GM23338 (cell line): ENCODE results near the gene CRIP3. TPM values are rescaled to one million over a fixed set of nuclear protein-coding genes. Genes with fewer than 3 reads are reported as not detected.

ENCODE experiments used
- ATAC-seq: fragments of 200-7000 bp; cut with Tn5 transposase; 3 replicates; pipeline ENCODE4 v1.9.1; 2020
- DNase-seq: peaks from one replicate; pipeline ENCODE4 v3.0.0-alpha.2; 2015; ENCODE audit warnings: low spot score
- H2AFZ ChIP-seq: fragments of 200-600 bp; sonication (generic); 2 replicates; pipeline ENCODE4 v1.8.0; 2016; ENCODE audit warnings: antibody characterized with exemption, mild to moderate bottlenecking, moderate library complexity
- H3F3A ChIP-seq: fragments of 200-600 bp; sonication (generic); replicated peaks from 2 replicates; pipeline ENCODE4 v1.8.0; 2017; ENCODE audit warnings: antibody characterized with exemption, mixed run types, low read depth
- H3K27ac ChIP-seq: fragments of 200-600 bp; sonication (generic); 2 replicates; pipeline ENCODE4 v1.6.1; 2016; ENCODE audit warnings: low read depth
- H3K27me3 ChIP-seq: fragments of 200-600 bp; sonication (generic); 2 replicates; pipeline ENCODE4 v1.8.0; 2016; ENCODE audit warnings: mild to moderate bottlenecking, mixed run types, moderate library complexity; ENCODE audit not compliant: insufficient read depth
- H3K36me3 ChIP-seq: fragments of 200-600 bp; sonication (generic); 2 replicates; pipeline ENCODE4 v1.8.0; 2016; ENCODE audit warnings: mild to moderate bottlenecking; ENCODE audit not compliant: insufficient read depth
- H3K4me1 ChIP-seq: fragments of 200-600 bp; sonication (generic); 2 replicates; pipeline ENCODE4 v1.8.0; 2016; ENCODE audit warnings: mild to moderate bottlenecking, moderate library complexity; ENCODE audit not compliant: insufficient read depth
- H3K4me2 ChIP-seq: fragments of 200-600 bp; sonication (generic); 2 replicates; pipeline ENCODE4 v1.7.1; 2017; ENCODE audit warnings: mixed run types
- H3K4me3 ChIP-seq: fragments of 200-600 bp; sonication (generic); 2 replicates; pipeline ENCODE4 v1.6.1; 2016; ENCODE audit warnings: mixed run types
- H3K79me2 ChIP-seq: fragments of 200-600 bp; sonication (generic); replicated peaks from 2 replicates; pipeline ENCODE4 v1.8.0; 2017; ENCODE audit warnings: mild to moderate bottlenecking; ENCODE audit not compliant: insufficient read depth
- H3K9me2 ChIP-seq: fragments of 200-600 bp; sonication (generic); 2 replicates; pipeline ENCODE4 v1.8.0; 2017; ENCODE audit not compliant: insufficient read depth
- H4K20me1 ChIP-seq: fragments of 200-600 bp; sonication (generic); replicated peaks from 2 replicates; pipeline ENCODE4 v1.8.0; 2017; ENCODE audit warnings: mild to moderate bottlenecking; ENCODE audit not compliant: insufficient read depth
- H3K27ac Mint-ChIP-seq: 2 replicates; pipeline ENCODE4 v1.8.0; 2020; ENCODE audit warnings: inconsistent platforms, mild to moderate bottlenecking, moderate library complexity, mixed read lengths
- H3K27me3 Mint-ChIP-seq: 3 replicates; pipeline ENCODE4 v1.8.0; 2022; ENCODE audit warnings: low read depth, mild to moderate bottlenecking, moderate library complexity, mixed read lengths, inconsistent platforms; ENCODE audit not compliant: insufficient read depth, poor library complexity
- H3K36me3 Mint-ChIP-seq: 3 replicates; pipeline ENCODE4 v1.8.0; 2021; ENCODE audit warnings: low read depth, mild to moderate bottlenecking, inconsistent platforms, moderate library complexity, mixed read lengths
- H3K4me1 Mint-ChIP-seq: 3 replicates; pipeline ENCODE4 v1.8.0; 2020; ENCODE audit warnings: mild to moderate bottlenecking, inconsistent platforms, mixed read lengths
- H3K4me3 Mint-ChIP-seq: 3 replicates; pipeline ENCODE4 v1.8.0; 2021; ENCODE audit warnings: moderate library complexity, mild to moderate bottlenecking, inconsistent platforms, mixed read lengths
- H3K9me3 Mint-ChIP-seq: 3 replicates; pipeline ENCODE4 v1.8.0; 2020; ENCODE audit warnings: moderate library complexity, mild to moderate bottlenecking, inconsistent platforms, mixed read lengths
- CREB1 ChIP-seq: fragments of 250-450 bp; sonication (Bioruptor Pico); IDR thresholded peaks from 2 replicates; pipeline ENCODE4 v1.5.0; 2020; ENCODE audit warnings: low read depth, mild to moderate bottlenecking, moderate library complexity
- CTCF ChIP-seq, 2 experiments: fragments of 200-600 bp in 1 of 2; sonication (generic) in 1 of 2; conservative IDR thresholded peaks; 2 replicates each; pipeline versions ENCODE4 v1.5.1 to v1.6.1; 2016 to 2017; ENCODE audit warnings: antibody characterized with exemption in 2 of 2, low read depth in 2 of 2, mild to moderate bottlenecking in 2 of 2, moderate library complexity in 1 of 2
- EZH2 ChIP-seq: fragments of 200-600 bp; sonication (generic); IDR thresholded peaks from one replicate; pipeline ENCODE4 v1.8.0; 2017; ENCODE audit warnings: antibody characterized with exemption, mild to moderate bottlenecking, low read depth; ENCODE audit not compliant: unreplicated experiment
- EZH2phosphoT487 ChIP-seq: fragments of 200-600 bp; sonication (generic); IDR thresholded peaks from one replicate; pipeline ENCODE4 v1.8.1; 2018; ENCODE audit warnings: antibody characterized with exemption; ENCODE audit not compliant: unreplicated experiment
- JUNB ChIP-seq: IDR thresholded peaks from one replicate; pipeline ENCODE4 v1.6.1; 2016; ENCODE audit warnings: antibody characterized with exemption; ENCODE audit not compliant: unreplicated experiment
- NANOG ChIP-seq: IDR thresholded peaks from 2 replicates; pipeline ENCODE4 v1.6.1; 2016; ENCODE audit warnings: antibody characterized with exemption, borderline replicate concordance
- STAT1 ChIP-seq: IDR thresholded peaks from one replicate; pipeline ENCODE4 v1.6.1; 2016; ENCODE audit warnings: antibody characterized with exemption; ENCODE audit not compliant: unreplicated experiment
- ZNF114 ChIP-seq: fragments of 250-450 bp; sonication (Bioruptor Pico); IDR thresholded peaks from 2 replicates; pipeline ENCODE4 v1.5.0; 2020; ENCODE audit warnings: mild to moderate bottlenecking, moderate library complexity
- ZNF331 ChIP-seq: fragments of 250-450 bp; sonication (Bioruptor Pico); IDR thresholded peaks from 2 replicates; pipeline ENCODE4 v1.5.0; 2020; ENCODE audit warnings: low read depth, mild to moderate bottlenecking, moderate library complexity
- polyA plus RNA-seq: library from polyadenylated mRNA; unstranded; fragments of >200 nt; fragmentation: Nextera tagmentation; extraction: Ambion mirVana; gene quantifications from 2 replicates; pipeline ENCODE4 v1.2.1, GENCODE V29; 2016
- total RNA-seq: library from RNA; depleted of rRNA; stranded (reverse); fragments of >200 nt; shearing (Covaris generic); gene quantifications from 2 replicates; pipeline ENCODE4 v1.2.3, GENCODE V29; 2014
- TF ChIP-seq, protein P1 (sequence below): fragments of 250-450 bp; sonication (Bioruptor Pico); IDR thresholded peaks from 2 replicates; pipeline ENCODE4 v1.5.0; 2020; ENCODE audit warnings: mild to moderate bottlenecking, moderate library complexity
- TF ChIP-seq, protein P2 (sequence below): IDR thresholded peaks from 2 replicates; pipeline ENCODE4 v1.6.1; 2016; ENCODE audit warnings: antibody characterized with exemption

Gene CRIP3
- total and polyA plus RNA-seq, 2 experiments from 2014 or later: 22.0 to 36.0 TPM

DNA sequence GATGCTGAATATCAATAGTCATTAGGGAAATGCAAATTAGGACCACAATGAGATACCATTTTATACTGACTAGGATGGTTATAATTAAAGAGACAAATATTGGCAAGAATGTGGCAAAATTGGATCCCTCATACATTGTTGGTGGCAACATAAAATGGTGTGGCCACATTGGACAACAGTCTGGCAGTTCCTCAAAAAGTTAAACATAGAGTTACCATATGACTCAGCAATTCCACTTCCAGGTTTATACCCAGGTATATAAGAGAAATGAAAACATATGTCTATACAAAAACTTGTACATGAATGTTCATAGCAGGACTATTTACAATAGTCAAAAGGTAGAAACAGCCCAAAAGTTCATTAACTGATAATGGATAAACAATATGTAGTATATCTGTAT, 2.0 kb upstream of the CRIP3 start:
- Histone ChIP-seq H3K79me2 (no peaks in the 10 kb centered on the region), H3K36me3 (no peaks in the 10 kb centered on the region), H3K4me1 (peaks cover 16% of the 10 kb centered on the region; the same call in 1 of the 2 replicates), H3K4me3 (no peak overlapping the region), H3K4me2 (no peak overlapping the region), H3K27ac (no peak overlapping the region), H3F3A (no peaks in the 10 kb centered on the region), H4K20me1 (no peaks in the 10 kb centered on the region), H2AFZ (no peak overlapping the region), H3K27me3 (no peaks in the 10 kb centered on the region), H3K9me2 (no peaks in the 10 kb centered on the region)
- DNase-seq (no peak), ATAC-seq (no peak)
- Mint-ChIP-seq H3K36me3 (peaks cover 5% of the 10 kb centered on the region; the same call in 1 of the 3 replicates), H3K4me3 (no peak overlapping the region), H3K27me3 (peaks cover 4% of the 10 kb centered on the region), H3K9me3 (no peaks in the 10 kb centered on the region), H3K4me1 (peaks cover 16% of the 10 kb centered on the region), H3K27ac (no peak overlapping the region)
- no peak for TF ChIP-seq ZNF331 (CRISPR knock-in tag)
- TF ChIP-seq EZH2: no peak
- TF ChIP-seq CTCF (conservative IDR thresholded peaks at IDR 0.05; ENCODE audit: low read depth in 2 of 2): no peak
- TF ChIP-seq ZNF114: no peak
- no peak for TF ChIP-seq CREB1 (CRISPR knock-in tag)
- no peak for TF ChIP-seq EZH2phosphoT487
- no peak for TF ChIP-seq NANOG
- no peak for TF ChIP-seq JUNB
- TF ChIP-seq, protein P1, sequence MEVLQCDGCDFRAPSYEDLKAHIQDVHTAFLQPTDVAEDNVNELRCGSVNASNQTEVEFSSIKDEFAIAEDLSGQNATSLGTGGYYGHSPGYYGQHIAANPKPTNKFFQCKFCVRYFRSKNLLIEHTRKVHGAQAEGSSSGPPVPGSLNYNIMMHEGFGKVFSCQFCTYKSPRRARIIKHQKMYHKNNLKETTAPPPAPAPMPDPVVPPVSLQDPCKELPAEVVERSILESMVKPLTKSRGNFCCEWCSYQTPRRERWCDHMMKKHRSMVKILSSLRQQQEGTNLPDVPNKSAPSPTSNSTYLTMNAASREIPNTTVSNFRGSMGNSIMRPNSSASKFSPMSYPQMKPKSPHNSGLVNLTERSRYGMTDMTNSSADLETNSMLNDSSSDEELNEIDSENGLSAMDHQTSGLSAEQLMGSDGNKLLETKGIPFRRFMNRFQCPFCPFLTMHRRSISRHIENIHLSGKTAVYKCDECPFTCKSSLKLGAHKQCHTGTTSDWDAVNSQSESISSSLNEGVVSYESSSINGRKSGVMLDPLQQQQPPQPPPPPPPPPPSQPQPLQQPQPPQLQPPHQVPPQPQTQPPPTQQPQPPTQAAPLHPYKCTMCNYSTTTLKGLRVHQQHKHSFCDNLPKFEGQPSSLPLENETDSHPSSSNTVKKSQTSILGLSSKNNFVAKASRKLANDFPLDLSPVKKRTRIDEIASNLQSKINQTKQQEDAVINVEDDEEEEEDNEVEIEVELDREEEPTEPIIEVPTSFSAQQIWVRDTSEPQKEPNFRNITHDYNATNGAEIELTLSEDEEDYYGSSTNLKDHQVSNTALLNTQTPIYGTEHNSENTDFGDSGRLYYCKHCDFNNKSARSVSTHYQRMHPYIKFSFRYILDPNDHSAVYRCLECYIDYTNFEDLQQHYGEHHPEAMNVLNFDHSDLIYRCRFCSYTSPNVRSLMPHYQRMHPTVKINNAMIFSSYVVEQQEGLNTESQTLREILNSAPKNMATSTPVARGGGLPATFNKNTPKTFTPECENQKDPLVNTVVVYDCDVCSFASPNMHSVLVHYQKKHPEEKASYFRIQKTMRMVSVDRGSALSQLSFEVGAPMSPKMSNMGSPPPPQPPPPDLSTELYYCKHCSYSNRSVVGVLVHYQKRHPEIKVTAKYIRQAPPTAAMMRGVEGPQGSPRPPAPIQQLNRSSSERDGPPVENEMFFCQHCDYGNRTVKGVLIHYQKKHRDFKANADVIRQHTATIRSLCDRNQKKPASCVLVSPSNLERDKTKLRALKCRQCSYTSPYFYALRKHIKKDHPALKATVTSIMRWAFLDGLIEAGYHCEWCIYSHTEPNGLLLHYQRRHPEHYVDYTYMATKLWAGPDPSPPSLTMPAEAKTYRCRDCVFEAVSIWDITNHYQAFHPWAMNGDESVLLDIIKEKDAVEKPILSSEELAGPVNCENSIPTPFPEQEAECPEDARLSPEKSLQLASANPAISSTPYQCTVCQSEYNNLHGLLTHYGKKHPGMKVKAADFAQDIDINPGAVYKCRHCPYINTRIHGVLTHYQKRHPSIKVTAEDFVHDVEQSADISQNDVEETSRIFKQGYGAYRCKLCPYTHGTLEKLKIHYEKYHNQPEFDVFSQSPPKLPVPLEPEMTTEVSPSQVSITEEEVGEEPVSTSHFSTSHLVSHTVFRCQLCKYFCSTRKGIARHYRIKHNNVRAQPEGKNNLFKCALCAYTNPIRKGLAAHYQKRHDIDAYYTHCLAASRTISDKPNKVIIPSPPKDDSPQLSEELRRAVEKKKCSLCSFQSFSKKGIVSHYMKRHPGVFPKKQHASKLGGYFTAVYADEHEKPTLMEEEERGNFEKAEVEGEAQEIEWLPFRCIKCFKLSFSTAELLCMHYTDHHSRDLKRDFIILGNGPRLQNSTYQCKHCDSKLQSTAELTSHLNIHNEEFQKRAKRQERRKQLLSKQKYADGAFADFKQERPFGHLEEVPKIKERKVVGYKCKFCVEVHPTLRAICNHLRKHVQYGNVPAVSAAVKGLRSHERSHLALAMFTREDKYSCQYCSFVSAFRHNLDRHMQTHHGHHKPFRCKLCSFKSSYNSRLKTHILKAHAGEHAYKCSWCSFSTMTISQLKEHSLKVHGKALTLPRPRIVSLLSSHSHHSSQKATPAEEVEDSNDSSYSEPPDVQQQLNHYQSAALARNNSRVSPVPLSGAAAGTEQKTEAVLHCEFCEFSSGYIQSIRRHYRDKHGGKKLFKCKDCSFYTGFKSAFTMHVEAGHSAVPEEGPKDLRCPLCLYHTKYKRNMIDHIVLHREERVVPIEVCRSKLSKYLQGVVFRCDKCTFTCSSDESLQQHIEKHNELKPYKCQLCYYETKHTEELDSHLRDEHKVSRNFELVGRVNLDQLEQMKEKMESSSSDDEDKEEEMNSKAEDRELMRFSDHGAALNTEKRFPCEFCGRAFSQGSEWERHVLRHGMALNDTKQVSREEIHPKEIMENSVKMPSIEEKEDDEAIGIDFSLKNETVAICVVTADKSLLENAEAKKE: no peak
- TF ChIP-seq STAT1: no peak
- TF ChIP-seq, protein P2, sequence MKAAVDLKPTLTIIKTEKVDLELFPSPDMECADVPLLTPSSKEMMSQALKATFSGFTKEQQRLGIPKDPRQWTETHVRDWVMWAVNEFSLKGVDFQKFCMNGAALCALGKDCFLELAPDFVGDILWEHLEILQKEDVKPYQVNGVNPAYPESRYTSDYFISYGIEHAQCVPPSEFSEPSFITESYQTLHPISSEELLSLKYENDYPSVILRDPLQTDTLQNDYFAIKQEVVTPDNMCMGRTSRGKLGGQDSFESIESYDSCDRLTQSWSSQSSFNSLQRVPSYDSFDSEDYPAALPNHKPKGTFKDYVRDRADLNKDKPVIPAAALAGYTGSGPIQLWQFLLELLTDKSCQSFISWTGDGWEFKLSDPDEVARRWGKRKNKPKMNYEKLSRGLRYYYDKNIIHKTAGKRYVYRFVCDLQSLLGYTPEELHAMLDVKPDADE: no peak
